Right ventricle myocardium inferior (tissue), 1 donor: ENCODE measurements around the gene SNRNP35. TPM values are rescaled to one million over a fixed set of nuclear protein-coding genes. Genes with fewer than 3 reads are reported as not detected.
A peak's percentile ranks its signal among the peaks of the same experiment; 100 is the strongest.
"Not testable (repeated sequence)": the region's sequence is repeated elsewhere in the genome, so short reads cannot be mapped to it uniquely, and the experiment has no call there.

Experiments
- ATAC-seq: fragments of 200-7000 bp; cut with Tn5 transposase; one replicate; pipeline ENCODE4 v1.9.1; 2020; ENCODE audit warnings: mild to moderate bottlenecking, moderate library complexity
- DNase-seq: peaks from one replicate; pipeline ENCODE4 v3.0.0; 2021; ENCODE audit errors: missing footprints
- intact Hi-C: fragments of 100-400 bp; cut with DNase I; formaldehyde crosslinking; loops from one replicate; pipeline ENCODE4 v1.11.0; 2022
- total RNA-seq: library from RNA; stranded (reverse); fragmentation: NEBNext Ultra II Directional; extraction: Animal tissue kit (Norgen Biotek cat#: 25700); gene quantifications from one replicate; pipeline ENCODE4 v1.2.1, GENCODE V29; 2021
- donor health status: DM: no; HTN: yes; CAD: no; lungs with severe emphysema.

The SNRNP35 gene
- total RNA-seq, 1 donor from 2014 or later: 23.0 TPM

DNA sequence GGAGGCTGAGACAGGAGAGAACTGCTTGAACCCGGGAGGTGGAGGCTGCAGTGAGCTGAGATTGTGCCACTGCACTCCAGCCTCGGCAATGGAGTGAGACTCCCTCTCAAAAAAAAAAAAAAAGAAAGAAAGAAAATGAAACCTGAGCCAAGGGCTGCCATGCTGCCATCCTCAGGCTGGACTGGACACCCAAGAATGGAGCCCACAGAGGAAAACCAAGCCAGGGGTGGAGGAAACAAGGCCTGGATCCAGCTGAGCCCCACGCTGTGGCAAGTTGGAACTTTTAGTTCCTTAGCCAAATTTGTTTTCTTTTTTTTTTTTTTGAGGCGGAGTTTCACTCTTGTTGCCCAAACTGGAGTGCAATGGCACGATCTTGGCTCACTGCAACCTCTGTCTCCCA lies 23.3 kb downstream of the SNRNP35 start:
- ATAC-seq, DNase-seq, intact Hi-C loops: not testable (repeated sequence)

DNA sequence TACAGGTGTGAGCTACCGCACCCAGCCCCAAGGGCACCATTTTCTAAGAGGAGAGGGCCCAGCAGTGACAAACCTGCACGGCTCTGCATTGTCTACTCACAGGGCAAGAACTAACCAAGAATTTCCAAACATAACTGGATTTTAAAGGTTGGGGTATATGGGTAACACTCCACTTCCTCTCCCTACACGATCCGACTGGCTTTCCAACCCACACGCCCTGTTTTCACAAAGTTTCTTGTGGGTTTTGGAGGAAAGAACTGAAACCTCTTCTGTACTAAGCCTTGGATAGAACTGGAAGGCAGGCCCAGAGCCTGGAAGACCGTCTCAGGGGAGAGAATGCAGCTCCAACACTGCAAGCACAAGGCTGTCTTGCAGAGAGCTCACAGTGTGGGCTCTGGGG lies 24.9 kb downstream of the SNRNP35 start:
- DNase-seq (no peak), ATAC-seq (no peak)
- intact Hi-C loops: no loop called here

DNA sequence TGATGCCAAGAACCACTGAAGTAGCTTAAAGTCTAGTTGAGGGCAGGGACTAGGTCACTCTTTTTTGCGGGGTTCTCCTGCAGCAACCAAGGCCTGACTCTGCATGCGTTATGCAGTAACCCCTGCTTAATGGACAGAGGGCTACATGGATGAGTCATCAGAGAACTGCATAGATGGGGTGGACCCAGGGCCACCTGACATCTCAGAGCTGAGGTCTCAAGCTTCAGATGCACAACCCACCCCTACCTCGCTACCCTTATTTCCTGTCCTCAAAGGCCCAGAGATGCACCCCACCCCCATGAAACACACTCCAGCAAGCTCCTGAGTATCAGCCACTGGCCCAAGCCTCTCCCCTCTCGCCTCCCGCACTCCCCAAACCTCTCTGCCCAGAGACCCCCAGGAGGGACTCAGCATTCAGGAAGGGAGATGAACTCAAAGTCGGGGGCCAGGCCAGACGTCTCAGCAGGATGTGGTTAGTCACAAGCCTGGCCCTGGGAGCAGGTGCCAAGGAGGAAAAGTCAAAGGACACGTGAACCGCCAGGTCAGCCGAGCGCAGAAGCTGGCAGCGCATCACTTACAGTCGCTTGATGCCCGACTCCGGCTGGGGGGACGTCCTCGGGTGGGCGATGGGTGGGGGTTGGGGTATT lies 25.8 kb downstream of the SNRNP35 start:
- ATAC-seq: no peak
- intact Hi-C loops: no loop called here
- no peak for DNase-seq

DNA sequence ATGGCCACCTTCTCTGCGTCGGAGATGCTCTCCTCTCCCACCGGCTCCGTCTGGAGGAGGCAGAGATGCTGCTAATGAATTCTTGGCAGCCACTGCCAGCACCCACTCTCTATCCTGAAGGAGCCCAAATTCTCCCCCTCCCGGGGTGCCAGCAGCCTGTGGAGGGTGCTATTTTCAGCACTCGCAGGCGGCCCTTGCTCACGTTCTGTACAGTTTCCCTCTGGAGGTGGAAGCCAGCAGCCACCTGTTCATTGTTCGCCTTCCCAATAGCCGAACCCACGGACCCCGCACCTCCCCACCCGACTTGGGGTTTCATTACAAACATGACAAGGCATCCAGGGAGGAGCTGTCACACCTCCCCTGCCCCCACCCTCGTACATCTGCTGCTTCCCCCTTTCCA lies 27.8 kb downstream of the SNRNP35 start:
- intact Hi-C loops: no loop called here
- DNase-seq (no peak), ATAC-seq (no peak)

DNA sequence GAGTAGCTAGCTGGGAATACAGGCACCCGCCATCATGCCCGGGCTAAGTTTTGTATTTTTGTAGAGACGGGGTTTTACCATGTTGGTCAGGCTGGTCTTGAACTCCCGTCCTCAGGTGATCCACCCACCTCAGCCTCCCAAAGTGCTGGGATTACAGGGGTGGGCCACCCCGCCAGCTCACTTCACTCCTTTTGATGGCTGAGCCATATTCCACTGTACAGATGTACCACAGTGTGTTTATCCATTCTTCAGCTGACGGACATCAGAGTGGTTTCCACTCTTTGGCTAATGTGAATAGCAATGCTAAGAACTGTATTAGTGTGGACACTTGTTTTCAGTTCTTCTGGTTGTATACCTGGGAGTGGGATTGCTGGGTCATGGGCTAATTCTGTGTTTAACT lies 29.5 kb downstream of the SNRNP35 start:
- ATAC-seq (no peak), DNase-seq (no peak)
- intact Hi-C loops: no loop called here

DNA sequence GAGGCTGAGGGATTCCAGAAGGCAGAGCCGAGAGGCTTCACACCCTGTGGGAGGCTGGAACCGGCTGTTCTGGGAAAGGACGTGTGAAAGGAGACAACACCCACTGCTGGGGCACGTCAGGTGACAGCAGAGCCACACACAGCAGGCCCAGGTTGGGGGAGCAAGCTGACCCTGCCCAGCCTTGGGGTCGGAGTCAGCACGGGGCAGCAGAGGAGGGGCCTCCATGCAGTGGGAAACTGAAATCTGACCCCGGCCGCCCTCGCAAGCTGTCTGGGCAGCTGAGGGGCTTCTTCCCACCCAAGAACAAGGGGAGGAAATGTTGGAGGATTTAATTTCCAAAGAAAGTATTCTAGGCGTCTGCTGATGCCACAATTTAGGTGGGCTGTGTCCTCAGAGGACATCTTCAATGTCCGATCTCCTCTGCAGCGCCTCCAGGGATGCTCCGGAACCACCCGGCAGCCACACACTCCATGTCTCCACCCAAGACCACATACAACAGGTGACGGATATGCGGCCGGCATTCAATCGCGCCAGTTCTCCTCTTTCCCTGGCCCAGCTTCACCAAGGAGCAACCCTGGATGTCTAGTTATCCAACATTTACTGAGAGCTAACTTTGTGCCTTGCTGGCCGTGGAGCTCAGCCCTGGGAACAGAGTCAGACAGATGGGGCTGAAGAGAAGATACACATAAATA lies 30.7 kb downstream of the SNRNP35 start:
- no peak for ATAC-seq

DNA sequence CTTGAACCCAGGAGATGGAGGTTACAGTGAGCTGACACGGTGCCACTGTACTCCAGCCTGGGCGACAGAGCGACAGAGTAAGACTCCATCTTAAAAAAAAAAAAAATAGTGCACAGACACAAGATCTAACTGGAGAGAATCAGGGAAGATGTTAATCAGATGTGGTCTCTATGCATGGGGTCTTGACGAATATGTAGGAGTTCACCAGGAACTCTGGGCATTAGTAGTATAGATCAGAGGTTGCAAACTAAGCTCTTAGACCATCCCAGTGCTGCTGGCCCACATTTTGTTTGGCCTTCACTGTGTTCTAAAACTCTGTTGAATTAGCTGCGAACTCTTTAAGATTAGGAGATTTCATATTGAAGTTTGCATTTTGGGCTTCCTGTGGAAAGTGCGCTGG lies 31.6 kb downstream of the SNRNP35 start:
- intact Hi-C loops: no loop called here
- ATAC-seq: no peak
- no peak for DNase-seq

More for the DNA sequence above, 30.7 kb downstream of the SNRNP35 start:
- intact Hi-C loops: no loop called here
- no peak for DNase-seq

DNA sequence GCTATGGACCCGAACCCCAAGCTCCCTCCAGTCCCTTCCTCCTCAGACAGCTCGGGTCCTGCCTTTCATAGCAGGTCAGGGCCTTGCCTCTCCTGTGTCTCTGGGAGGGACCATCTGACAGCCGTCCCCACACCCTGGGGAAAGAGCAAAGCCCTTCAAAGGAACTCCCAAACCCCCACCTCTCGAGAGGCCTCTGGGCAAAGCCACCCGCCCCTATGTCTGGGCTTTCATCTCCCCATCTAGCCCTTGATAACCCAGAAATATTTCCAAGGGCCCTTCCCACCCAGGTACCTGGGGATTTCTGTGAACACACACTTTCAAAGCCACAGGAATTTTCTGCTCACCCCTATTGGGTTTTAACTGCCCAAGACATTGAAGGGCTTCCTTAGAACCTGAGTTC lies 32.1 kb downstream of the SNRNP35 start:
- intact Hi-C loops: no loop called here
- DNase-seq (no peak), ATAC-seq (no peak)

DNA sequence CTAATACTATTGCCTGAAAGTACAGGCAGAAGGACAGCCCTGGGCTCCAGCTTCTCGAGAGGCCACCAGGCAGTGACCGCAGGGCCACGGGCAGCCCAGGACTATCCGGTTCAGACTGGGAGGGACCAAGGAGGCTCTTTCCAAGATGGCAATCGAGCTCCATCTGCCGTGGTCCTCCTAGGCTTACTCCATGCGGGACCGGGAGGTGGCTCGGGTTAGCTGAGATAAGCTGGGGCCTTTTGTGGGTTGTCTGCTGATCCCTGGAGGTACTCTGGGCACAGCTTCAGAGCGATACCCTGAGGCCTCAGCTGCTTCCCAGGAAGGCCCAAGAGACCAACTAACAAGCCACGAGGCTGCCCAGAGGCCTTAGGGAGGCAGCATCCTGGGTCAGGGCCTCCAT lies 33.1 kb downstream of the SNRNP35 start:
- DNase-seq (no peak), ATAC-seq (no peak)
- intact Hi-C loops: no loop called here

DNA sequence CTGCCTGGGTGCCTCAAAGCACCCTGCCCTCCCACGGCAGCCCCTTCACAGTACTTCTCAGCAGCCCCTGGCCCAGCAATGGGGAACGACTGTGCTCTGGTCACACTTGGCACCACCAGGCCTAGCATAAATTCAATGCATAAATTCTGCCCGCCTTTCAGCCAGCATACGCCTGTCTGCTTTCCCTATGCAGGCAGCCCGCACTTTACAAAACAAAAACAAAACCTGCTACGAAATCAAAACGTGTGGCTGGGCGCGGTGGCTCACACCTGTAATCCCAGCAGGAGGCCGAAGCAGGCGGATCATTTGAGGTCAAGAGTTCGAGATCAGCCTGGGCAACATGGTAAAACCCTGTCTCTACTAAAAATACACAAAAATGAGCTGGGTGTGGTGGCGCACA lies 33.5 kb downstream of the SNRNP35 start:
- ATAC-seq (no peak), DNase-seq (no peak)
- intact Hi-C loops: no loop called here

DNA sequence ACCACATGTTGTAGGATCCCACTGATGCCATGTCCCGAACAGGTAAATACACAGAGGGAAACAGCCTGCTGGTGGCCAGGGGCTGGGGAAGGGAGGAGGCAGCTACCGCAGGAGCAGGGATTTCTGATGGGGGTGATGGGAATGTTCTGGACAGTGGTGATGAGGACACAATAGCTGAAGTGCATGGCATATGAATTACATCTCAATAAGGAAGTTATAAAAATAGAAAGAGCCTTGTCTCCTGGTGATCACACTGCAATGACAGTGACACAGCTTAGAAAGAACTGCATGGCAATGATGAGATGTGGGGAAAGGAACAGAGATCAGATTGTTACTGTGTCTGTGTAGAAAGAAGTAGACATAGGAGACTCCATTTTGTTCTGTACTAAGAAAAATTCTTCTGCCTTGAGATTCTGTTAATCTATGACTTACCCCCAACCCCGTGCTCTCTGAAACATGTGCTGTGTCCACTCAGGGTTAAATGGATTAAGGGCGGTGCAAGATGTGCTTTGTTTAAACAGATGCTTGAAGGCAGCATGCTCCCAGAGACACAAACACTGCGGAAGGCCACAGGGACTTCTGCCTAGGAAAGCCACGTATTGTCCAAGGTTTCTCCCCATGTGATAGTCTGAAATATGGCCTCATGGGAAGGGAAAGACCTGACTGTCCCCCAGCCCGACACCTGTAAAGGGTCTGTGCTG lies 34.5 kb downstream of the SNRNP35 start:
- intact Hi-C loops, DNase-seq: not testable (repeated sequence)
- ATAC-seq: peak; percentile 63

DNA sequence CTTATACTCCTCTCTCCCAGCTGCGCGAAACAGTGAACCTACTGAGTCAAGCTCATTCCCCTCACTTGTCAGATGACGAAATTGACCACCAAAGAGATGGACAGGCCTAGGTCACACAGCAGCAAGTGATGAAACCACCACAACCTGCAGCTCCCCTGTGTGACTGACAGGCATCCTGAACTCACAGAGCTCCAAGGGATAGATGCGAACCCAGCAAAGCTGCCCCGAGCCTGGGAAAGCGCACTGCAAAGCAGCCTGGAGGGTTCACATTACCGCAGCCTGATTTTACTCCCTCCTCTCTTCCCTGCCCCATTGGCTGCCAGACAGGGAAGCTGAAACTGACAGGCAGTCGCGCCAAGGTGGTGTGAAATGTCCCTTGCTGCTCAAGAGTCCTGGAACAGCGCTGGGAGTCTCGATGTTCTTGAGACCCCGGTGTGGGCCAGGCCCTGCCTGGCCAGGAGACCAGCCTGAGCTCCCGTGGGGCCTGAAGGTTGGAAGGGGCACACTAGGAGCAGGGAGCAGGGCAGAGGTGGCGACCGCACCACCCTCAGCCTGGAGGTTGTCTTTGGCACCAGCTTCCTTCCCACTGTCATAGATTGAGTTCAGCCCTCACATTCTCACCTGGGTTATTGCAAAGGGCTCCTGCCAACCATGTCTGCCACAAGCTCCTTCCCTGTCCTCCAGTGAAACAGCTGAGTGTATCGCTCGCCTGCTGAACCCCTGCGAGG lies 36.3 kb downstream of the SNRNP35 start:
- intact Hi-C loops: loop anchor here (1.0 kb wide), 1 partner anchor 25 kb away; no protein-coding TSS in a partner anchor
- ATAC-seq: peak; percentile 67
- no peak for DNase-seq

DNA sequence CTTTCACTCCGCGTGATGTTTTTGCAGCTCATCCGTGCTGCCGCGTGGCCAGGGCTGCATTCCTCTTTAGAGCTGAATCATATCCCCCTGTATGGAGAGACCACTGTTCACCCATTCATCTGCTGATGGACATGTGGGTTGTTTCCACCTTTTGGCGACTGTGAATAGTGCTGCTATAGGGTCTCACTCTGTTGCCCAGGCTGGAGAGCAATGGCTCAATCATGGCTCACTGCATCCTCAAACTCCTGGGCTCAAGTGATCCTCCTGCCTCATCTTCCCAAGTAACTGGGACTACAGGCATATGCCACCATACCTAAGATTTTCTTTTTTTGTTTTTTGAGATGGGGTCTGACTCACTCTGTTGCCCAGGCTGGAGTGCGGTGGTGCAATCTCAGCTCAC lies 39.1 kb downstream of the SNRNP35 start:
- no peak for ATAC-seq
- intact Hi-C loops: no loop called here
- DNase-seq: no peak

DNA sequence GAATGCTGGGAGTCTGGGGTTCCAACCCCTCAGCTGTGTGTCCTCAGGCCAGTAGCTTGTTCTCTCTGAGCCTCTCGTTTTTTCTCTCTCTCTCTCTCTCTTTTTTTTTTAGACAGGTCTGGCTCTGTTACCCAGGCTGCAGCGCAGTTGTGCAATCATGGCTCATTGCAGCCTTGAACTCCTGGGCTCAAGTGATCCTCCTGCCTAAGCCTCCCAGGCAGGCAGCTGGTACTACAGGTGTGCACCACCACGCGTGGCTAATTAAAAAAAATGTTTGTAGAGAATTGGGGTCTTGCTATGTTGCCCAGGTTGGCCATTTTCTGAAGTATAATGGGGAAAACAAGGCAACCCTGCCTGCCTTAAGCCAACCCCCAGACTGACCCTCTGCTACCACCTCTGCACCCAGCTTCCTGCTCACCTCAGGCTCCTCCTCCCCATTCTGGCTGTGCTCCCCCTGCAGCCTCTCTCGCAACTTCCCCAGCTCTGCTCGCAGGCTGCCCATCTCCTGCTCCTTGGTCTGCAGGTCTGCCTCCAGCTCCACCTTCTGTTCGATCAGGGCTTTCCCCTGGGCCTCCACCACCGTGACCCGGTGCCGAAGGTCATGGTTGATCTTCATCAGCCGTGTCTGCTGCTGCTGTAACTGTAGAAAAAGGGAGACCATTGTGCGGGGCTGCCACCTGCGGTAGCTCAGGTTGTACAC lies 40.3 kb downstream of the SNRNP35 start:
- ATAC-seq (no peak), DNase-seq (no peak)
- intact Hi-C loops: no loop called here

DNA sequence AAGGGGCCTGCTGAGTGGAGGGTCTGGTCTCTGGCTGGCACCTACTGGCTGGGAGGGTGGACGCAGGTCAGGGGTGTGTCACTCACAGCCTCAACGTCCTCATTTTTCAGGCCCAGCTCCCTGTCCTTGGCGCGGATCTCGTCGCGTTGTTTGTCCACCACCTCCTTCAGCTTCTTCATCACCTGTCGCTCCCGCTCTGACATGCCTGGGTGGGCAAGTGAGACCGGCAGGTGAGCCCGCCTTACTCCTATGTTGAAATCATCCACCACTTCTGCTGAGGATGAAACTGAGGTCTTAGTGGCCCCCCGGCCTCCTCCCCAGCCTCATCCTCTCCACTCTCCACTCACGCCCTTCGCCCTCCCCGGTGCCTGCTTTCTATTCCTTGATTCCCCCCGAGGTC lies 41.4 kb downstream of the SNRNP35 start:
- DNase-seq (no peak), ATAC-seq (no peak)
- intact Hi-C loops: no loop called here

DNA sequence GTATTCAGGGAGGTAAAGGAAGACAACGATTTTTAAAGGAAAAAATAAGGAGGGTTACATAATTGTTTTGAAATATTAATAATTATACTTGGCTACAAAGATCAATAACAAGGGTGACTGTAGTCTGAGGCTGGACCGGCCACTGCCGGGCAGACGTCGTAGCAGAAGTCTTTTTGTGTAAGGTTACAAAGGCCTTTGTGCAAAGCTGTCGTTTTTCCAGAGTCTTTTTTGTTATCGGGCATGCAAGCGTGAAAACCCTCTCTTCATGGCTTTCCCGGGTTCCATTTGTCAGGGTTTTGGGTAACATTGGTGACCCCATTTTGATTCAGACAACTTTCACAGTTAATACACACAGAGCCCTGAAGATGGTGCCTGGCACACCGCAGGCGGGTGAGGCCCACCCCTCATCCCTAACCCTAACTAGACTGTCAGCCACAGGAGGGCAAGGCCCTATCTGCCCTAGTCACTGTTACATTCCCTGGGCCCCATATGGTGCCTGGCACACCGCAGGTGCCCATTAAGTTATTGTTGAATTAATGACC lies 44.3 kb downstream of the SNRNP35 start:
- intact Hi-C loops: no loop called here
- DNase-seq (no peak), ATAC-seq (no peak)

DNA sequence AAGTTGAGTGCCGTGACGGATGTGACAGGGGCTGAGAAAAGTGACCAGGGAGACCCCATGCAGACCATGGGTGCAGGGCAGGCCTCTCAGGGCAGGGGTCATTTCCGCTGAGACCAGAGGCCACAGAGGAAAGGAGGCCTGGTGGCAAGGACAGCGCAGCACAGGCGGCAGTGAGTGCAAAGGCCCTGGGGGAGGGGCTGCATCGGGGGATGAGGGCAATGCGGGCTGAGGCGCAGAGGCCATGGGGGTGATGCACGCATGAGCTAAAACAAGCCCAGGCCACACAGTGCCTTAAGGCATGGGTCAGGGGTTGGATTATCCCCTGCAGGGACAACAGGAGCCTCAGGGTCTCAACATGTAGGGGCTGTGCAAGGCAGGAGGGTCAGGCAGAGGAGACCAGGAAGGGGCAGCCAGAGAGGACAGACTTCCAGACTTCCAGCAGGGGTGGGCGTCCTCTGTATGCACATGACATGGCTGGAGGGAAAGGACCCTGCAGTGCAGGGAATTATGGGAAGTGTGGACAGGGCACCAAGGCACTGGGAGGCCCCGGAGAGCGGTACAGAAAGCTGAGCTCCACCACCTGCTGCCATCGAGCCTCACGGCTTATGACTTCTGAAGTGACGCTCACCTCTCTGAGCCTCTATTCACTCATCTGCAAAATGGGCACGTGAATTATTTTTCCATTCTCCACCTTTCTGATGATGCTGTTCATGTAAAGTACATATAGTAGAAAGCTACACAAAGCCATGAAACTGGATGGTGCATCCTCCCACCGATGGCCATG lies 48.3 kb downstream of the SNRNP35 start:
- no peak for ATAC-seq

DNA sequence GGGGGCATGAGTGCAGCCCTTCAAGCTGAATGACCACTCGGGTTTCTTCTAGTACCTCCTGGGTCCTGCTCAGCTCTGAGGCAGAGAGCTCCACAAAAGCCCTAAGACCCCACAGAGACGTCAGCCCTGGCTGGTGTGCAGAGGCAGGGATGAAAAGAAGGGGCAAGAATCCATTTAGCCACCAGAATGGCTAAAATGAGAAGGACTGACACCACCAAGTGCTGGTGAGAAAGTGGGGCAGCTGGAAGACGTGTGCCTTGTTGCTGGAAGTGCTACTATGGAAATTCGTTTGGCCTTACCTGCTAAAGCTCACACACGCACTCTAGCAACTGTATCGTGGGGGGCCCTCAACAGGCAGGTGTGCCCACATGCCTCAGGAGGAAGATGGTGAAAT lies 48.9 kb downstream of the SNRNP35 start:
- no peak for DNase-seq

More for the DNA sequence above, 48.3 kb downstream of the SNRNP35 start:
- no peak for DNase-seq
- intact Hi-C loops: no loop called here

More for the DNA sequence above, 48.9 kb downstream of the SNRNP35 start:
- ATAC-seq: no peak
- intact Hi-C loops: no loop called here
